Upper lobe of right lung (tissue), 1 donor: Measurements from ENCODE around the gene FRRS1L. TPM values are rescaled to one million over a fixed set of nuclear protein-coding genes. Genes with fewer than 3 reads are reported as not detected.

Experiments
- ATAC-seq: fragments of 200-7000 bp; cut with Tn5 transposase; one replicate; pipeline ENCODE4 v1.9.1; 2020; ENCODE audit warnings: mild to moderate bottlenecking, moderate library complexity
- DNase-seq: peaks from one replicate; pipeline ENCODE4 v3.0.0-alpha.2; 2020
- H3K27ac ChIP-seq: fragments of 200-600 bp; one replicate; pipeline ENCODE4 v1.8.0; 2022
- H3K27me3 ChIP-seq: fragments of 200-600 bp; one replicate; pipeline ENCODE4 v1.8.0; 2022; ENCODE audit warnings: mild to moderate bottlenecking
- H3K36me3 ChIP-seq: fragments of 200-600 bp; one replicate; pipeline ENCODE4 v1.8.0; 2022
- H3K4me1 ChIP-seq: fragments of 200-600 bp; one replicate; pipeline ENCODE4 v1.8.0; 2022
- H3K4me3 ChIP-seq: fragments of 200-600 bp; one replicate; pipeline ENCODE4 v1.8.0; 2022; ENCODE audit warnings: mild to moderate bottlenecking
- H3K9me3 ChIP-seq: fragments of 200-600 bp; one replicate; pipeline ENCODE4 v1.8.0; 2022
- intact Hi-C: fragments of 100-400 bp; cut with DNase I; formaldehyde crosslinking; loops from one replicate; pipeline ENCODE4 v1.11.0; 2022
- total RNA-seq: library from RNA; stranded (reverse); fragmentation: NEBNext Ultra II Directional; extraction: Animal tissue kit (Norgen Biotek cat#: 25700); gene quantifications from one replicate; pipeline ENCODE4 v1.2.1, GENCODE V29; 2021
- TF ChIP-seq, protein P1 (sequence below): fragments of 200-600 bp; IDR thresholded peaks from one replicate; pipeline ENCODE4 v1.8.0; 2022; ENCODE audit warnings: antibody characterized with exemption
- donor health status: DM: no; HTN: yes; CAD: no; lungs with severe emphysema.

Gene FRRS1L
- total RNA-seq, 1 donor from 2014 or later, result 0.09 TPM

GRCh38 chr9:109205526-109205925 is 38.5 kb upstream of the FRRS1L start:
- Histone ChIP-seq H3K4me1 (no peaks in the 10 kb centered on the region), H3K27ac (no peak overlapping the region), H3K27me3 (no peaks in the 10 kb centered on the region), H3K4me3 (no peak overlapping the region), H3K9me3 (no peaks in the 10 kb centered on the region), H3K36me3 (no peaks in the 10 kb centered on the region)
- TF ChIP-seq, protein P1, sequence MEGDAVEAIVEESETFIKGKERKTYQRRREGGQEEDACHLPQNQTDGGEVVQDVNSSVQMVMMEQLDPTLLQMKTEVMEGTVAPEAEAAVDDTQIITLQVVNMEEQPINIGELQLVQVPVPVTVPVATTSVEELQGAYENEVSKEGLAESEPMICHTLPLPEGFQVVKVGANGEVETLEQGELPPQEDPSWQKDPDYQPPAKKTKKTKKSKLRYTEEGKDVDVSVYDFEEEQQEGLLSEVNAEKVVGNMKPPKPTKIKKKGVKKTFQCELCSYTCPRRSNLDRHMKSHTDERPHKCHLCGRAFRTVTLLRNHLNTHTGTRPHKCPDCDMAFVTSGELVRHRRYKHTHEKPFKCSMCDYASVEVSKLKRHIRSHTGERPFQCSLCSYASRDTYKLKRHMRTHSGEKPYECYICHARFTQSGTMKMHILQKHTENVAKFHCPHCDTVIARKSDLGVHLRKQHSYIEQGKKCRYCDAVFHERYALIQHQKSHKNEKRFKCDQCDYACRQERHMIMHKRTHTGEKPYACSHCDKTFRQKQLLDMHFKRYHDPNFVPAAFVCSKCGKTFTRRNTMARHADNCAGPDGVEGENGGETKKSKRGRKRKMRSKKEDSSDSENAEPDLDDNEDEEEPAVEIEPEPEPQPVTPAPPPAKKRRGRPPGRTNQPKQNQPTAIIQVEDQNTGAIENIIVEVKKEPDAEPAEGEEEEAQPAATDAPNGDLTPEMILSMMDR, result no peak
- ATAC-seq (no peak), DNase-seq (no peak)
- intact Hi-C loops, result no loop called here

GRCh38 chr9:109203761-109204360 is 36.8 kb upstream of the FRRS1L start:
- no peak for DNase-seq
- H3K9me3 ChIP-seq, result no peaks in the 10 kb centered on the region
- intact Hi-C loops, result no loop called here
- no peaks in the 10 kb centered on the region for H3K27me3 ChIP-seq
- H3K36me3 ChIP-seq, result no peaks in the 10 kb centered on the region
- TF ChIP-seq, protein P1, result no peak
- no peaks in the 10 kb centered on the region for H3K4me1 ChIP-seq
- no peak overlapping the region for H3K27ac ChIP-seq
- H3K4me3 ChIP-seq, result no peak overlapping the region
- no peak for ATAC-seq

DNA sequence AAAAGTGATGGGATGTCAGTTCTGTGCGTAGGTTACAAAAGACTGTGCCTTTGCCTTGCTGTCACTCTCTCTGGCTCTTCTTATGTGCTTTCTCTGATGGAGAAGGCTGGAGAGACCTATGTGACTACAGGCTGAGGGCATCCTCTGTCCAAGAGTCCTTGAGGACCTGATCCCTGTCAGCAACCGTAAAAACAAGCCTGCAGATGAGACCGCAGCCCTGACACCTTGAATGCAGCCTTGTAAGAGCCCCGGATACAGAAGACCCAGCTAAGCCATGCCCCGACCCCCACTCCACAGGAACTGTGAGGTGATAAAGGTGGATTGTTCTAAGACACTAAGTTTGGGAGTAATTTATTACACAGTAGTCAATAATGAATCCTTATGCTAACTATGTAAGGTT is 32.6 kb upstream of the FRRS1L start:
- ATAC-seq (no peak), DNase-seq (no peak)
- Histone ChIP-seq H3K27me3 (no peaks in the 10 kb centered on the region), H3K4me3 (no peak overlapping the region), H3K9me3 (no peaks in the 10 kb centered on the region), H3K27ac (no peak overlapping the region), H3K36me3 (no peaks in the 10 kb centered on the region), H3K4me1 (no peaks in the 10 kb centered on the region)
- intact Hi-C loops, result no loop called here
- TF ChIP-seq, protein P1, result no peak

- ATAC-seq, result peak; percentile 73
- no peaks in the 10 kb centered on the region for H3K9me3 ChIP-seq
- TF ChIP-seq, protein P1, result peak; percentile 28
- no peaks in the 10 kb centered on the region for H3K27me3 ChIP-seq
- intact Hi-C loops, result no loop called here
- H3K27ac ChIP-seq, result no peak overlapping the region
- DNase-seq, result no peak
- H3K4me3 ChIP-seq, result no peak overlapping the region
- no peaks in the 10 kb centered on the region for H3K4me1 ChIP-seq
- no peaks in the 10 kb centered on the region for H3K36me3 ChIP-seq
These were observed 31.8 kb upstream of the FRRS1L start for GRCh38 chr9:109198736-109199382.

- Histone ChIP-seq H3K36me3 (no peaks in the 10 kb centered on the region), H3K4me1 (no peaks in the 10 kb centered on the region), H3K4me3 (no peak overlapping the region), H3K9me3 (no peaks in the 10 kb centered on the region), H3K27ac (no peak overlapping the region), H3K27me3 (no peaks in the 10 kb centered on the region)
- intact Hi-C loops, result no loop called here
- DNase-seq, result no peak
- no peak for ATAC-seq
- TF ChIP-seq, protein P1, result no peak
These were observed 27.0 kb upstream of the FRRS1L start for GRCh38 chr9:109193974-109194556.
